Epithelial cell of proximal tubule (primary cell): Measurements from ENCODE around the gene ESRRG. TPM values are rescaled to one million over a fixed set of nuclear protein-coding genes. Genes with fewer than 3 reads are reported as not detected.

Experiments used
- DNase-seq: peaks from one replicate; pipeline ENCODE4 v3.0.0-alpha.2; 2011; ENCODE audit warnings: low read depth
- H3K4me3 ChIP-seq: 2 replicates; pipeline ENCODE4 v1.5.1; 2011; ENCODE audit warnings: low read depth, mild to moderate bottlenecking, low read length
- total RNA-seq: library from RNA; depleted of rRNA; stranded (reverse); fragments of >200 nt; gene quantifications from 2 replicates; pipeline ENCODE4 v1.2.3, GENCODE V29; 2015
- TF ChIP-seq, protein P1 (sequence below): conservative IDR thresholded peaks from 2 replicates; pipeline ENCODE4 v1.5.1; 2012; ENCODE audit warnings: low read depth, mild to moderate bottlenecking, low read length

ESRRG gene
- total RNA-seq, 1 donor from 2014 or later, result 0.52 TPM

DNA sequence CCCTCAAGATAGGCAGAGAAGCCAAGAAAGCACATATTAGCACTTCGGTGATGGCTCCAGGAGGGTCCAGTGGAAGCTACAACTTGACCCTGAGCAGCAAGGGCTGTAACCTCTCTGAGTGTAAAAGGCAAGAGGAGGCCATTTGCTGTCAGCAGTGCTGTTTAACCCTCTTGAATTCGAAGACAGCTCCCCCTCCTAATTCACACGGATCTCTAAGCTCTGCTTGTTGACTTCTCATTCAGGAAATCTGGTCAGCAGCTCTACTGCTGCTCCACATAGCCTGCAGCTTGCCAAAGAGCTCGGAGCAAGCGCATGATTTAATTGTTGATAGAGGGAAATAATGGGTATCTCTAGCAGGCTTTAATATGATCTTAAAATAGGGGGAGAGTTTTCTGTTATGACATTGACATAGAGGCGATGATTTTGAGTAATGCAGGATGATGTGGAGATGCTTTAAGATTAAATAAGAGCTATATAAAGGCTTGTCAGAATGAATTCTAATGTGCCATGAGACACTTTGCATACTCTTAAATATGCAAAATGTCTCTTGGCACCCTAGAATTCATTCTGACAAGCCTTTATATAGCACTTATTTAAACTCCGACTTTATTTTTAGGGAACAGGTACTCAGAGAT, 220.6 kb downstream of the ESRRG start:
- no peak for DNase-seq
- no peak overlapping the region for H3K4me3 ChIP-seq
- TF ChIP-seq, protein P1, sequence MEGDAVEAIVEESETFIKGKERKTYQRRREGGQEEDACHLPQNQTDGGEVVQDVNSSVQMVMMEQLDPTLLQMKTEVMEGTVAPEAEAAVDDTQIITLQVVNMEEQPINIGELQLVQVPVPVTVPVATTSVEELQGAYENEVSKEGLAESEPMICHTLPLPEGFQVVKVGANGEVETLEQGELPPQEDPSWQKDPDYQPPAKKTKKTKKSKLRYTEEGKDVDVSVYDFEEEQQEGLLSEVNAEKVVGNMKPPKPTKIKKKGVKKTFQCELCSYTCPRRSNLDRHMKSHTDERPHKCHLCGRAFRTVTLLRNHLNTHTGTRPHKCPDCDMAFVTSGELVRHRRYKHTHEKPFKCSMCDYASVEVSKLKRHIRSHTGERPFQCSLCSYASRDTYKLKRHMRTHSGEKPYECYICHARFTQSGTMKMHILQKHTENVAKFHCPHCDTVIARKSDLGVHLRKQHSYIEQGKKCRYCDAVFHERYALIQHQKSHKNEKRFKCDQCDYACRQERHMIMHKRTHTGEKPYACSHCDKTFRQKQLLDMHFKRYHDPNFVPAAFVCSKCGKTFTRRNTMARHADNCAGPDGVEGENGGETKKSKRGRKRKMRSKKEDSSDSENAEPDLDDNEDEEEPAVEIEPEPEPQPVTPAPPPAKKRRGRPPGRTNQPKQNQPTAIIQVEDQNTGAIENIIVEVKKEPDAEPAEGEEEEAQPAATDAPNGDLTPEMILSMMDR, result no peak

GRCh38 chr1:216500273-216500967, 222.8 kb downstream of the ESRRG start:
- TF ChIP-seq, protein P1, result no peak
- H3K4me3 ChIP-seq, result no peak overlapping the region
- no peak for DNase-seq

DNA sequence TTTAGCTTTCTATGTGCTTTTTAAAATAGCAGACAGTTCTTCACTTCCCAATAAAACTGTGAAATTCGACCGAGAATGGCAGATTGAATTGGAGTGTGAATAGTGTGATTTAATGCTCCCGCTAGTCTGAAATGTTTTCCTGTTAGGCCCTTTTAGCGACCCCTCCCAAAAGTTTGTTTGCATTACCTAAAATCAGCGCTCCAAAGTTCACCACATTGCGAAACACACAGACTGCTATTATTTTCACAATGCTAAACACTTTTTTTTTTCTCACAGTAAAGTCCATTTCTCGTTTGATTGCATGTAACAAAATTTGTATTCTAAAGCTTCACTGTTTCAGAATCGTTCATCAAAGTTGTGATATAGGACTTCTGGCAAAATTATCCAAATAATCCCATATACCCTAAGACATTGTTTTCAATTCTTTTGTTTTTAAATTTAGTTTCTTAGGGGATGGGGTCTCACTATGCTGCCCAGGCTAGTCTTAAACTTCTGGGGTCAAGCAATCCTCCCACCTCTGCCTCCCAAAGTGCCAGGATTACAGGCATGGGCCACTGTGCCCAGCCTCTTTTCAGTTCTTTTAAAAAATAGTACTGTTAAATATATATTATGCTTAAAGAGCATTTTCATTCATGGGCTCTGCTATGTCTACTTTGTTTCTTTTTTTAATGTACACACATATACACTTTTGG, 223.5 kb downstream of the ESRRG start:
- no peak for DNase-seq
- no peak overlapping the region for H3K4me3 ChIP-seq
- TF ChIP-seq, protein P1, result no peak

GRCh38 chr1:216498277-216498676, 225.0 kb downstream of the ESRRG start:
- TF ChIP-seq, protein P1, result no peak
- no peak overlapping the region for H3K4me3 ChIP-seq
- DNase-seq, result no peak

GRCh38 chr1:216485042-216485441, 238.2 kb downstream of the ESRRG start:
- no peak overlapping the region for H3K4me3 ChIP-seq
- DNase-seq, result no peak
- TF ChIP-seq, protein P1, result no peak

DNA sequence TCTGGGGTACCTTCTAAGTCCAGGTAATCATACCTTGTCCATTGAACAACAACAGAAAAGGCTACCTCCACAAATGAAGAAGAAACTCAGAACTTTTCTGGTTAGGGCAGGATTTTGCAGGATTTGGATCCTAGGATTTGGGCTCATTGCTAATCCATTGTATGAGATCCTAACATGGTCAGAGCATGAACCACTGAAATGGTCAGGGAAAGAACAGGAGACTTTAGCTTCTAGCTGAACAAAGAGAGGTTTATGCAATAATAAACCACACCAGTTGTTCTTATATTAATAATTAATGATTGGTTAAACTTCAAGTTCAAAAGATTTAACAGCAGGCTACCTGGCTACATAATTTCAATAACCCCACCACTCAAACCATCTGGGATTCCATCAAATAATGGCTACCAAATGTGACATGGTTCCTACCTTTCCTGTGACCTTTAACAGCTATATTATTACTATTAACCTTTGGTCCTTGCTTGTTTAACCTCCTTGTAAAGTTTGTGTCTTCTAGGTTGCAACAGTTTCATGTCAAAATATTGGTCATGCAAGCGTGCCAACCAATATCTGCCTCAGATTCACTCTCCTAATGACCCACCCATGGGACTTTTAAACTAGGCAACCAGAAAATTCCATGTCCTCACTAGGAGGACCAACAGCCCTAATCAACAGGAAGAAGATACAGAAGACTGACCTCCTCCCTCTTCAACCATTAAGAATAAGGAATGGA, 239.4 kb downstream of the ESRRG start:
- no peak for DNase-seq
- H3K4me3 ChIP-seq, result no peak overlapping the region
- TF ChIP-seq, protein P1, result no peak
